Mesenchymal stem cell (in vitro differentiated cells and primary cell): ENCODE results near the gene KTN1.

ENCODE experiments used
- DNase-seq: peaks from one replicate; pipeline ENCODE4 v3.0.0-alpha.2; 2013
- H2AFZ ChIP-seq: one replicate; pipeline ENCODE4 v1.6.1; 2013; ENCODE audit warnings: low read depth, mild to moderate bottlenecking, control low read depth, inconsistent platforms, low read length, moderate library complexity
- H2AK5ac ChIP-seq: 2 replicates; pipeline ENCODE4 v1.6.1; 2013; ENCODE audit warnings: low read length, moderate library complexity, mild to moderate bottlenecking, inconsistent platforms; ENCODE audit not compliant: severe bottlenecking
- H2BK120ac ChIP-seq: one replicate; pipeline ENCODE4 v1.6.1; 2013; ENCODE audit warnings: low read depth, mild to moderate bottlenecking, inconsistent platforms, low read length, moderate library complexity
- H2BK12ac ChIP-seq, 2 experiments: one replicate each; pipeline ENCODE4 v1.6.1; 2013; ENCODE audit warnings: inconsistent platforms in 2 of 2, low read length in 2 of 2, mild to moderate bottlenecking in 2 of 2, moderate library complexity in 2 of 2, control low read depth in 1 of 2
- H2BK15ac ChIP-seq: one replicate; pipeline ENCODE4 v1.6.1; 2013; ENCODE audit warnings: mild to moderate bottlenecking, low read depth, inconsistent platforms; ENCODE audit not compliant: poor library complexity, severe bottlenecking
- H2BK5ac ChIP-seq: 2 replicates; pipeline ENCODE4 v1.6.1; 2013; ENCODE audit warnings: low read depth, mild to moderate bottlenecking, low read length, control low read depth, inconsistent platforms; ENCODE audit not compliant: poor library complexity, severe bottlenecking
- H3K14ac ChIP-seq, 2 experiments: one replicate each; pipeline ENCODE4 v1.6.1; 2013; ENCODE audit warnings: inconsistent platforms in 2 of 2, low read length in 2 of 2, control low read depth in 1 of 2, mild to moderate bottlenecking in 1 of 2, moderate library complexity in 1 of 2
- H3K18ac ChIP-seq, 2 experiments: one replicate each; pipeline ENCODE4 v1.6.1; 2013; ENCODE audit warnings: inconsistent platforms in 2 of 2, low read length in 2 of 2, control low read depth in 1 of 2, low read depth in 1 of 2, mild to moderate bottlenecking in 1 of 2
- H3K23ac ChIP-seq, 2 experiments: one replicate each; pipeline ENCODE4 v1.6.1; 2013; ENCODE audit warnings: inconsistent platforms in 2 of 2, low read length in 2 of 2, mild to moderate bottlenecking in 2 of 2, moderate library complexity in 2 of 2, control low read depth in 1 of 2
- H3K27ac ChIP-seq: 2 replicates; pipeline ENCODE4 v1.5.1; 2013; ENCODE audit warnings: mild to moderate bottlenecking, moderate library complexity, low read length, control low read depth, inconsistent platforms; ENCODE audit not compliant: poor library complexity, severe bottlenecking
- H3K27me3 ChIP-seq, 2 experiments: 2 replicates each; pipeline versions ENCODE4 v1.6.1 to v1.7.0; 2013; ENCODE audit warnings: low read length in 2 of 2, mild to moderate bottlenecking in 2 of 2, moderate library complexity in 2 of 2, control low read depth in 1 of 2, inconsistent platforms in 1 of 2; ENCODE audit not compliant: control insufficient read depth in 1 of 2, insufficient read depth in 1 of 2
- H3K36me3 ChIP-seq, 2 experiments: 2 replicates each; pipeline versions ENCODE4 v1.6.1 to v1.7.0; 2013; ENCODE audit warnings: low read length in 2 of 2, control low read depth in 1 of 2, inconsistent platforms in 1 of 2, low read depth in 1 of 2, mild to moderate bottlenecking in 1 of 2; ENCODE audit not compliant: insufficient read depth in 2 of 2, control insufficient read depth in 1 of 2
- H3K4ac ChIP-seq, 2 experiments: one replicate each; pipeline ENCODE4 v1.6.1; 2013; ENCODE audit warnings: inconsistent platforms in 2 of 2, low read length in 2 of 2, mild to moderate bottlenecking in 2 of 2, moderate library complexity in 2 of 2, control low read depth in 1 of 2, low read depth in 1 of 2
- H3K4me1 ChIP-seq: 2 replicates; pipeline ENCODE4 v1.6.1; 2013; ENCODE audit warnings: low read depth, low read length, control low read depth; ENCODE audit not compliant: control insufficient read depth, insufficient read depth
- H3K4me2 ChIP-seq: 2 replicates; pipeline ENCODE4 v1.6.1; 2013; ENCODE audit warnings: low read length, mild to moderate bottlenecking, inconsistent platforms; ENCODE audit not compliant: poor library complexity, severe bottlenecking
- H3K4me3 ChIP-seq, 2 experiments: 2 replicates each; pipeline versions ENCODE4 v1.5.1 to v1.7.0; 2013; ENCODE audit warnings: low read length in 2 of 2, mild to moderate bottlenecking in 2 of 2, control low read depth in 1 of 2, low read depth in 1 of 2; ENCODE audit not compliant: insufficient read depth in 1 of 2
- H3K79me1 ChIP-seq: replicated peaks from 2 replicates; pipeline ENCODE4 v1.6.1; 2013; ENCODE audit warnings: mild to moderate bottlenecking, control low read depth, low read length, inconsistent platforms; ENCODE audit not compliant: poor library complexity, severe bottlenecking
- H3K9ac ChIP-seq: 2 replicates; pipeline ENCODE4 v1.7.0; 2013; ENCODE audit warnings: mild to moderate bottlenecking, low read length, moderate library complexity
- H3K9me3 ChIP-seq: 2 replicates; pipeline ENCODE4 v1.7.0; 2013; ENCODE audit warnings: mild to moderate bottlenecking, low read length; ENCODE audit not compliant: control insufficient read depth
- H4K8ac ChIP-seq: one replicate; pipeline ENCODE4 v1.6.1; 2013; ENCODE audit warnings: inconsistent platforms, mild to moderate bottlenecking, low read length, moderate library complexity
- H4K91ac ChIP-seq: one replicate; pipeline ENCODE4 v1.6.1; 2013; ENCODE audit warnings: mild to moderate bottlenecking, low read length, inconsistent platforms
- WGBS: methylation state at CpG from one replicate; pipeline ENCODE4 v1.1.7; 2013; ENCODE audit warnings: mixed read lengths; 5-methylcytosine and 5-hydroxymethylcytosine counted together

KTN1 gene

DNA sequence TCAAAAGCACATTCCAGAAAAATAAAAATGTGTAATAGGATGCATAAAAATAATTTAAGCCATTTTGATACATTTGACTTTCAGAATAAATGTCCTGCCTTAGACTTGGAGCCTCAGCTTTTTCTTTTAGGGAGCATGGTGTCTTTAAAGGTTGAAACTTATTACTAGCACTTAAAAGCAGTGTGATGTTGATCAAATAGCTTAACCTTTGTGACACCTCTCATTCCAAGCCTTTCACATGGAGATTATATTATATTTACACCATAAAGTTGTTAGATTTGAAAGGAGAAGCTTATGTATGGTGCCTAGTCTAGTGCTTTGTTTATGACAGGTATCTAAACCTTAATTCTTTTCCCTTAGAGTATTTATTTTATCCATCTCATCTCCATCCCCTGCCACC lies 61.9 kb downstream of the KTN1 start:
- no peak overlapping the region for H3K4ac ChIP-seq
- H3K9ac ChIP-seq = no peak overlapping the region
- no peak overlapping the region for H3K14ac ChIP-seq
- H2AK5ac ChIP-seq = no peak overlapping the region
- peaks cover 3 to 98% of the 10 kb centered on the region in 2 experiments for H3K36me3 ChIP-seq
- H3K23ac ChIP-seq = no peak overlapping the region
- no peak overlapping the region for H3K4me2 ChIP-seq
- H2AFZ ChIP-seq = no peak overlapping the region
- no peak overlapping the region for H2BK12ac ChIP-seq
- no peak overlapping the region for H4K8ac ChIP-seq
- no peak overlapping the region for H2BK15ac ChIP-seq
- no peak overlapping the region for H4K91ac ChIP-seq
- DNase-seq = no peak
- no peak overlapping the region for H2BK5ac ChIP-seq
- peaks cover 7% of the 10 kb centered on the region for H3K79me1 ChIP-seq
- no peak overlapping the region for H3K27ac ChIP-seq
- peaks cover 1% of the 10 kb centered on the region for H3K4me1 ChIP-seq
- no peaks in the 10 kb centered on the region for H3K9me3 ChIP-seq
- H3K4me3 ChIP-seq = no peak overlapping the region
- no peak overlapping the region for H3K18ac ChIP-seq
- no peaks in the 10 kb centered on the region for H3K27me3 ChIP-seq
- no peak overlapping the region for H2BK120ac ChIP-seq

DNA sequence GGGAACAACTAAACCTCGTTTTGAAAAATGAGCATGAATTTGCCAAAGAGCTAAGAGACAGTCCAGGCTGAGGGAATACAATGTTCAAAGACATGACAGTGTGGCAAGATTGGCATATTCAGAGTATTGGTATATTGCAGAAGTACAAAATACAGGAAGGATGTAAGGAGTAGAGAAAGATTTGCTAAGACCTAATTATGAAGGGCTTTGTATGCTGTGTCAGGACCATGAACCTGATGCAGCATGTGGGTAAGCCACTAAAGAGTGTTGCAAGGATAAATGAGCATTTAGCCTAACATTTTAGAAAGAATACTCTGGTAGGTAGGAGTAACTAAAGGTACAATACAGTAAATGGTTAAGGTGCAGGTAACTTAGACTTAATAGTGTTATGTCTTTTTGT lies 65.1 kb downstream of the KTN1 start:
- Histone ChIP-seq H2BK12ac (no peak overlapping the region), H3K9me3 (no peaks in the 10 kb centered on the region), H2BK15ac (no peak overlapping the region), H4K8ac (no peak overlapping the region), H3K4me2 (no peak overlapping the region), H3K4me1 (peaks cover 1% of the 10 kb centered on the region), H3K9ac (no peak overlapping the region), H3K14ac (no peak overlapping the region), H3K27me3 (no peaks in the 10 kb centered on the region), H2AK5ac (no peak overlapping the region), H3K79me1 (peaks cover 8% of the 10 kb centered on the region), H2BK120ac (no peak overlapping the region), H3K36me3 (peaks cover 7 to 92% of the 10 kb centered on the region in 2 experiments), H2AFZ (no peak overlapping the region), H4K91ac (no peak overlapping the region), H3K27ac (no peak overlapping the region), H3K18ac (no peak overlapping the region), H3K4ac (no peak overlapping the region), H3K23ac (no peak overlapping the region), H3K4me3 (no peak overlapping the region), H2BK5ac (no peak overlapping the region)
- no peak for DNase-seq
- WGBS = 94% methylated on average over 1 of the region's 1 CpG

DNA sequence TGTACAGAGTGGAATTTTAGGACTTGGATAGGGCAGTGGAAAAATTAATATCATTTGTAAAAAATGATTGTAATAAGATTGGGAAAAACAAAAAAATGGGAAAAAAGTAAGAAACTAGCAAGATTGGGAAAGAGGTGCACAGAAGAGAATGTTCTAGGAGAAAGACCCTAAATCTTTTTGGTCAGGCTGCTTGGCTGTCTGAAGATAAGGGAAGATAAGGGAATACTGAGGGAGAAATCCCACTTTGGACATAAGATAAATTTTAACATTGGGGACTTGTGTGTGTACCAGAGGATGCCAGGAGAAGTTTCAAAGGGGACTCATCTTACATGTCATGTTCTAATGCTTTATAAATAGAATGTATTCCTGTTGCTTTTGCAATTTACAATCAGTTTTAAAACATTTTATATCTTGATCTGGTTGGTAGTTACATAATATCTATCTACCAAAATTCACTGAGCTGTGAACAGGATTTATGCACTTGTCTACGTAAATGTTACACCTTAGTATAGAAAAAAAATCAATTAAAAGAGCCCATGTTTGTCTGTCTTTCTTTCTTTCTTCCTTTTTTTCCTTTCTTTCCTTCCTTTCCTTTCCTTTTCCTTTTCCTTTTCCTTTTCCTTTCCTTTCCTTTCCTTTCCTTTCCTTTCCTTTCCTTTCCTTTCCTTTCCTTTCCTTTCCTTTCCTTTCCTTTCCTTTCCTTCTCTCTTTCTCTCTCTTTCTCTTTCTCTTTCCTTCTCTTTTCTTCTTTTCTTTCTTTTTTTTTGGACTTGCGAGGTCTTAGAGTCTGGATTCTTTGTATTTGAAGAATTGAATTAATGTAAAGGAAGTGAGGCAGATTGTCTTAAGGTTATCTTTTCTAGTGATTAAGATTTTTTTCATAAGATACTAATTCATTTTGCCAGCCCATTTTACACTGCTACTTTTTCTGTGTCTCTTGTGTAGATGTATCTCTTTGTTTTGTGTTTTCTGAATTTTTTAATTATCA lies 66.1 kb downstream of the KTN1 start:
- Histone ChIP-seq H4K91ac (no peak overlapping the region), H2AFZ (no peak overlapping the region), H2BK12ac (no peak overlapping the region), H3K4me3 (no peak overlapping the region), H3K4me1 (peaks cover 1% of the 10 kb centered on the region), H3K27me3 (no peaks in the 10 kb centered on the region), H3K23ac (no peak overlapping the region), H3K18ac (no peak overlapping the region), H2BK120ac (no peak overlapping the region), H2BK5ac (no peak overlapping the region), H3K4ac (no peak overlapping the region), H3K9ac (no peak overlapping the region), H3K36me3 (peaks cover 7 to 92% of the 10 kb centered on the region in 2 experiments), H4K8ac (no peak overlapping the region), H3K27ac (no peak overlapping the region), H2AK5ac (no peak overlapping the region), H3K4me2 (no peak overlapping the region), H2BK15ac (no peak overlapping the region), H3K14ac (no peak overlapping the region), H3K9me3 (no peaks in the 10 kb centered on the region), H3K79me1 (peaks cover 8% of the 10 kb centered on the region)
- DNase-seq = no peak
- WGBS = 97% methylated on average over 1 of the region's 2 CpGs

DNA sequence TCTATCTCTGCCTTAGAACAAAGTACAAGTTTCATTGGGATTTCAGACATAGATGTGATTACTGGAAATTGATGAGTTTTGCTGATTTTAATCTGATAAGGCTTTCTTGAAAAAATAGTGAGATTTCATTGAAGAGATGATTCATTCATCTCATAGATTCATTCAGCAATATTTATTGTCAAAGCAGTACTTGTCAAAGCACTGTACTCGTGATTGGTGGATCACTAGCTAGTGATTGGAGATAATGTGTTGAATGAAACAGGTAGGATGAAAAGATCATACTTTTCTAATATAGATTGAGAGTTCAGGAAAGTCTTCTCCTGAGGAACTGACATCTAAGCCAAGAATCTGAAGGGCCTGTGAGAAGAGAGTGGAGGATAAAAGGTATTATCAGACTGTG lies 71.0 kb downstream of the KTN1 start:
- WGBS = 96% methylated on average over 1 of the region's 1 CpG

More for the DNA sequence above, 71.0 kb downstream of the KTN1 start:
- no peaks in the 10 kb centered on the region for H3K9me3 ChIP-seq
- H3K27me3 ChIP-seq = no peaks in the 10 kb centered on the region
- no peak overlapping the region for H3K4me2 ChIP-seq
- DNase-seq = no peak
- H3K14ac ChIP-seq = no peak overlapping the region
- no peak overlapping the region for H2BK120ac ChIP-seq
- H4K8ac ChIP-seq = no peak overlapping the region
- H3K23ac ChIP-seq = no peak overlapping the region
- H3K79me1 ChIP-seq = peaks cover 4% of the 10 kb centered on the region
- H3K18ac ChIP-seq = no peak overlapping the region
- H3K27ac ChIP-seq = no peak overlapping the region
- no peak overlapping the region for H4K91ac ChIP-seq
- no peak overlapping the region for H2BK15ac ChIP-seq
- H2AFZ ChIP-seq = no peak overlapping the region
- no peaks in the 10 kb centered on the region for H3K4me1 ChIP-seq
- H2BK5ac ChIP-seq = no peak overlapping the region
- no peak overlapping the region for H3K9ac ChIP-seq
- H3K4me3 ChIP-seq = no peak overlapping the region
- H2AK5ac ChIP-seq = no peak overlapping the region
- no peak overlapping the region for H2BK12ac ChIP-seq
- no peak overlapping the region for H3K4ac ChIP-seq
- H3K36me3 ChIP-seq = peaks cover 10 to 90% of the 10 kb centered on the region in 2 experiments
